H9 (cell line): ENCODE measurements around the gene HLA-C. TPM values are rescaled to one million over a fixed set of nuclear protein-coding genes. Genes with fewer than 3 reads are reported as not detected.

Source experiments
- DNase-seq: peaks from one replicate; pipeline ENCODE4 v3.0.0-alpha.2; 2017
- H2AFZ ChIP-seq: one replicate; pipeline ENCODE4 v1.6.1; 2013; ENCODE audit warnings: mild to moderate bottlenecking, low read length, control low read depth, moderate library complexity
- H2AK5ac ChIP-seq: 2 replicates; pipeline ENCODE4 v1.6.1; 2013; ENCODE audit warnings: low read length, control low read depth, mixed read lengths; ENCODE audit not compliant: insufficient read length
- H2BK120ac ChIP-seq: one replicate; pipeline ENCODE4 v1.6.1; 2013; ENCODE audit warnings: low read depth, mild to moderate bottlenecking, low read length, control low read depth, inconsistent platforms; ENCODE audit not compliant: poor library complexity, severe bottlenecking
- H2BK12ac ChIP-seq: 2 replicates; pipeline ENCODE4 v1.6.1; 2013; ENCODE audit warnings: low read length, control low read depth, mixed read lengths, low read depth; ENCODE audit not compliant: insufficient read length
- H2BK15ac ChIP-seq: 2 replicates; pipeline ENCODE4 v1.6.1; 2013; ENCODE audit warnings: low read depth, low read length, control low read depth
- H2BK20ac ChIP-seq: one replicate; pipeline ENCODE4 v1.6.1; 2013; ENCODE audit warnings: low read depth, mild to moderate bottlenecking, low read length, control low read depth, inconsistent platforms; ENCODE audit not compliant: poor library complexity, severe bottlenecking
- H2BK5ac ChIP-seq: 2 replicates; pipeline ENCODE4 v1.6.1; 2013; ENCODE audit warnings: low read length, control low read depth, mixed read lengths; ENCODE audit not compliant: insufficient read length
- H3K14ac ChIP-seq: 2 replicates; pipeline ENCODE4 v1.6.1; 2013; ENCODE audit warnings: low read length, control low read depth; ENCODE audit not compliant: insufficient read depth
- H3K18ac ChIP-seq: 2 replicates; pipeline ENCODE4 v1.6.1; 2013; ENCODE audit warnings: low read depth, mild to moderate bottlenecking, mixed read lengths, low read length, control low read depth; ENCODE audit not compliant: insufficient read length
- H3K23ac ChIP-seq: 2 replicates; pipeline ENCODE4 v1.6.1; 2013; ENCODE audit warnings: low read length, control low read depth, mixed read lengths, low read depth; ENCODE audit not compliant: insufficient read length
- H3K23me2 ChIP-seq: 2 replicates; pipeline ENCODE4 v1.6.1; 2013; ENCODE audit warnings: low read depth, mild to moderate bottlenecking, mixed read lengths, low read length, control low read depth; ENCODE audit not compliant: insufficient read length, poor library complexity, severe bottlenecking
- H3K27ac ChIP-seq: 2 replicates; pipeline ENCODE4 v1.5.1; 2013; ENCODE audit warnings: low read length, control low read depth, mixed read lengths, low read depth; ENCODE audit not compliant: insufficient read length
- H3K27me3 ChIP-seq: 2 replicates; pipeline ENCODE4 v1.6.1; 2013; ENCODE audit warnings: low read length, control low read depth, inconsistent platforms; ENCODE audit not compliant: insufficient read depth
- H3K4ac ChIP-seq: 2 replicates; pipeline ENCODE4 v1.6.1; 2013; ENCODE audit warnings: low read depth, mild to moderate bottlenecking, control low read depth, inconsistent platforms, low read length, moderate library complexity
- H3K4me1 ChIP-seq: 2 replicates; pipeline ENCODE4 v1.6.1; 2013; ENCODE audit warnings: low read length, control low read depth, inconsistent platforms; ENCODE audit not compliant: insufficient read depth
- H3K4me2 ChIP-seq: 2 replicates; pipeline ENCODE4 v1.6.1; 2013; ENCODE audit warnings: low read length, control low read depth, mixed read lengths; ENCODE audit not compliant: insufficient read length, insufficient read depth
- H3K56ac ChIP-seq: 2 replicates; pipeline ENCODE4 v1.6.1; 2013; ENCODE audit warnings: low read depth, mild to moderate bottlenecking, mixed read lengths, low read length, control low read depth; ENCODE audit not compliant: insufficient read length
- H3K79me1 ChIP-seq: 2 replicates; pipeline ENCODE4 v1.6.1; 2013; ENCODE audit warnings: low read depth, mild to moderate bottlenecking, moderate library complexity, low read length, control low read depth, inconsistent platforms; ENCODE audit not compliant: insufficient read depth, poor library complexity, severe bottlenecking
- H3K79me2 ChIP-seq: 2 replicates; pipeline ENCODE4 v1.6.1; 2013; ENCODE audit warnings: low read length, control low read depth, inconsistent platforms; ENCODE audit not compliant: insufficient read depth
- H3K9ac ChIP-seq: 2 replicates; pipeline ENCODE4 v1.6.1; 2013; ENCODE audit warnings: low read length, control low read depth, mixed read lengths; ENCODE audit not compliant: insufficient read length; ENCODE audit errors: extremely low read depth
- H3K9me3 ChIP-seq: one replicate; pipeline ENCODE4 v1.6.1; 2013; ENCODE audit warnings: low read depth, low read length, inconsistent platforms; ENCODE audit not compliant: control insufficient read depth
- H3T11ph ChIP-seq: one replicate; pipeline ENCODE4 v1.6.1; 2013; ENCODE audit warnings: mild to moderate bottlenecking, low read length, control low read depth, inconsistent platforms
- H4K20me1 ChIP-seq: one replicate; pipeline ENCODE4 v1.6.1; 2013; ENCODE audit not compliant: control insufficient read depth, insufficient read length, insufficient read depth
- H4K5ac ChIP-seq: 2 replicates; pipeline ENCODE4 v1.6.1; 2013; ENCODE audit warnings: low read depth, mild to moderate bottlenecking, mixed read lengths, low read length, control low read depth; ENCODE audit not compliant: insufficient read length
- H4K8ac ChIP-seq: replicated peaks from 2 replicates; pipeline ENCODE4 v1.6.1; 2013; ENCODE audit warnings: low read length, control low read depth, mixed read lengths, low read depth; ENCODE audit not compliant: insufficient read length
- H4K91ac ChIP-seq: 2 replicates; pipeline ENCODE4 v1.6.1; 2013; ENCODE audit warnings: low read depth, mild to moderate bottlenecking, moderate library complexity, mixed read lengths, low read length, control low read depth; ENCODE audit not compliant: insufficient read length
- H3K27ac Mint-ChIP-seq, 3 experiments: 2 replicates in 2 of 3; 3 replicates in 1 of 3; pipeline ENCODE4 v1.8.0; 2020 to 2021; ENCODE audit warnings: mixed read lengths in 3 of 3, mild to moderate bottlenecking in 1 of 3, moderate library complexity in 1 of 3
- H3K27me3 Mint-ChIP-seq: 2 replicates; pipeline ENCODE4 v1.8.0; 2021; ENCODE audit warnings: low read depth, mild to moderate bottlenecking, moderate library complexity, mixed read lengths
- H3K36me3 Mint-ChIP-seq, 3 experiments: 2 replicates in 2 of 3; 3 replicates in 1 of 3; pipeline ENCODE4 v1.8.0; 2020 to 2021; ENCODE audit warnings: low read depth in 3 of 3, mixed read lengths in 3 of 3; ENCODE audit not compliant: insufficient read depth in 1 of 3
- H3K4me1 Mint-ChIP-seq, 2 experiments: 2 replicates each; pipeline ENCODE4 v1.8.0; 2020; ENCODE audit warnings: mixed read lengths in 2 of 2
- H3K4me3 Mint-ChIP-seq, 2 experiments: 2 replicates in 1 of 2; 3 replicates in 1 of 2; pipeline ENCODE4 v1.8.0; 2020 to 2021; ENCODE audit warnings: mild to moderate bottlenecking in 2 of 2, mixed read lengths in 2 of 2, moderate library complexity in 1 of 2
- H3K9me3 Mint-ChIP-seq, 2 experiments: 2 replicates in 1 of 2; 3 replicates in 1 of 2; pipeline ENCODE4 v1.8.0; 2020; ENCODE audit warnings: mild to moderate bottlenecking in 2 of 2, mixed read lengths in 2 of 2, moderate library complexity in 1 of 2
- WGBS: extraction: QIAGEN DNeasy Blood & Tissue Kit; methylation state at CpG from one replicate; pipeline ENCODE4 v1.1.7; 2013; ENCODE audit warnings: missing lambda C conversion rate, low lambda C conversion rate, mixed read lengths; ENCODE audit not compliant: insufficient read length; ENCODE audit errors: extremely low coverage; 5-methylcytosine and 5-hydroxymethylcytosine counted together
- total RNA-seq: library from RNA; stranded (reverse); gene quantifications from 2 replicates; pipeline ENCODE4 v1.2.1, GENCODE V29; 2021
- TF ChIP-seq, protein P1 (sequence below): fragments of 200-600 bp; sonication (generic); conservative IDR thresholded peaks from 3 replicates; pipeline ENCODE4 v1.8.0; 2021; ENCODE audit warnings: antibody characterized with exemption, mild to moderate bottlenecking

The HLA-C gene
- total RNA-seq, 1 experiment from 2014 or later = 239 TPM

DNA sequence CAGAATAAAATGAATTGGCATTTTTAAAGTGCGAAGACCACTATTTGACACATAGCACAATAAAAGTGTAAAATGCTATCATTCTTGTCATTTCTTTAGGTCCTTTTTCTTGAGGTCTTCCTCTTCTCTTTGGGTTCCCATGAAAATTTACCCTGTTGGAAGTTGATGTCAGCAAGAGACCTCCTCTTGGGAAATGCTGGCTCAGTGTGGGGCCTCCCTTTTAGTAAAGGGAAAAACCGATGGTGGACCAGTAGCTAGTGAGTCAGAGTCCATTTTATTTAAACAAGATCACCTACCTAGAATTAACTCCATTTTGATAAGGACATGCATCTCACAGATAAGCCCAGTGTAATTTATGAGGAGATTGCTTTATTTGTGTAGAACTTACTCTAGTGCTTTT lies 37.7 kb upstream of the HLA-C start:
- H3K14ac ChIP-seq = no peak overlapping the region
- no peak overlapping the region for H2BK5ac ChIP-seq
- H3K9ac ChIP-seq = no peak overlapping the region
- H3K4me1 ChIP-seq = no peaks in the 10 kb centered on the region
- no peak overlapping the region for H3K23ac ChIP-seq
- no peak overlapping the region for H4K91ac ChIP-seq
- Mint-ChIP-seq H3K9me3 (no peaks in the 10 kb centered on the region), H3K36me3 (no peaks in the 10 kb centered on the region), H3K4me1 (no peaks in the 10 kb centered on the region), H3K27ac (no peak overlapping the region), H3K4me3 (no peak overlapping the region), H3K27me3 (peaks cover 3% of the 10 kb centered on the region)
- no peak overlapping the region for H3K4me2 ChIP-seq
- no peak overlapping the region for H4K5ac ChIP-seq
- H3K18ac ChIP-seq = no peak overlapping the region
- H2AFZ ChIP-seq = no peak overlapping the region
- H4K8ac ChIP-seq = no peak overlapping the region
- no peaks in the 10 kb centered on the region for H3K79me2 ChIP-seq
- no peak overlapping the region for H2BK20ac ChIP-seq
- no peak overlapping the region for H3T11ph ChIP-seq
- H2BK15ac ChIP-seq = no peak overlapping the region
- H3K56ac ChIP-seq = no peak overlapping the region
- TF ChIP-seq, protein P1, sequence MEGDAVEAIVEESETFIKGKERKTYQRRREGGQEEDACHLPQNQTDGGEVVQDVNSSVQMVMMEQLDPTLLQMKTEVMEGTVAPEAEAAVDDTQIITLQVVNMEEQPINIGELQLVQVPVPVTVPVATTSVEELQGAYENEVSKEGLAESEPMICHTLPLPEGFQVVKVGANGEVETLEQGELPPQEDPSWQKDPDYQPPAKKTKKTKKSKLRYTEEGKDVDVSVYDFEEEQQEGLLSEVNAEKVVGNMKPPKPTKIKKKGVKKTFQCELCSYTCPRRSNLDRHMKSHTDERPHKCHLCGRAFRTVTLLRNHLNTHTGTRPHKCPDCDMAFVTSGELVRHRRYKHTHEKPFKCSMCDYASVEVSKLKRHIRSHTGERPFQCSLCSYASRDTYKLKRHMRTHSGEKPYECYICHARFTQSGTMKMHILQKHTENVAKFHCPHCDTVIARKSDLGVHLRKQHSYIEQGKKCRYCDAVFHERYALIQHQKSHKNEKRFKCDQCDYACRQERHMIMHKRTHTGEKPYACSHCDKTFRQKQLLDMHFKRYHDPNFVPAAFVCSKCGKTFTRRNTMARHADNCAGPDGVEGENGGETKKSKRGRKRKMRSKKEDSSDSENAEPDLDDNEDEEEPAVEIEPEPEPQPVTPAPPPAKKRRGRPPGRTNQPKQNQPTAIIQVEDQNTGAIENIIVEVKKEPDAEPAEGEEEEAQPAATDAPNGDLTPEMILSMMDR = no peak
- WGBS = no CpG with 5 or more reads among the region's 2 CpGs
- H3K27ac ChIP-seq = no peak overlapping the region
- H3K9me3 ChIP-seq = no peaks in the 10 kb centered on the region
- no peak overlapping the region for H3K4ac ChIP-seq
- H2AK5ac ChIP-seq = no peak overlapping the region
- H2BK120ac ChIP-seq = no peak overlapping the region
- H4K20me1 ChIP-seq = no peaks in the 10 kb centered on the region
- H2BK12ac ChIP-seq = no peak overlapping the region
- no peaks in the 10 kb centered on the region for H3K79me1 ChIP-seq
- no peaks in the 10 kb centered on the region for H3K27me3 ChIP-seq
- no peak for DNase-seq
- no peaks in the 10 kb centered on the region for H3K23me2 ChIP-seq
